HG02623 (cell line): ENCODE results near the gene OPTN.
A peak's percentile ranks its signal among the peaks of the same experiment; 100 is the strongest.
"Not testable (repeated sequence)": the region's sequence is repeated elsewhere in the genome, so short reads cannot be mapped to it uniquely, and the experiment has no call there.

Experiments used
- ATAC-seq: cut with Tn5 transposase; IDR thresholded peaks from one replicate; pipeline ENCODE4 v1.9.1; 2021; ENCODE audit warnings: moderate library complexity; ENCODE audit not compliant: unreplicated experiment

Gene OPTN

DNA sequence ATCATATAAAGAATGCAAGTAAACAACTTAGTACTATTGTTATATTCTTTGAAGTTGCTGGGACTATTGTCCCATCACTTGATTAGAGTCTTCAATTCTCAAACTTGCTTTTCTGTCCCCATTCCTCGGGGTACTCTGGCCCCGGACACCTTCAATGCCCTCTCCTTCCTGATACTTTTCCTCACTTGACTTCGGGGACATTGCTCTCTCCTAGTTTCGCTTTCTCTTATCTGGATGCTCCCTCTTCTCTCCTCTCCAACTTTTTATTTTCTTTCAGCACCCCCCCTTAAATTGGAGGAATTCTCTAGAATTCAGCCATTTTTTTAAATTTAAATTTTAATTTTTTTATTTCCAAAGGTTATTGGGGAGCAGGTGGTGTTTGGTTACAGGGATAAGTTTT is 10.6 kb upstream of the OPTN start:
- ATAC-seq: no peak

DNA sequence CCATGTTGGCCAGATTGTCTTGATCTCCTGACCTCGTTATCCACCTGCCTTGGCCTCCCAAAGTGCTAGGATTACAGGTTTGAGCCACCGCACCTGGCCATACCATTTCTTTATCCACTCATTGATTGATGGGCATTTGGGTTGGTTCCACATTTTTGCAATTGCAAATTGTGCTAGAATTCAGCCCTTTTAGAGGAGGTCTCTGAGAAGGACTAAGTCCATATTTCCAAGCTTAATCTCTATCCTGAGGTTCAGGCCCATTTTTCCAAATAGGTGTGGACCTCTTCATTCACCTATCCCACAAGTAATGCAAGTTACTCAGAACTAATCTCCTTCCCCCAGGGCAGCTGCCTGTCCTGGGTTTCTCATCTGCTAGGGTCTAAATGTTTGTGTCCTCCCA is 9.7 kb upstream of the OPTN start:
- no peak for ATAC-seq

DNA sequence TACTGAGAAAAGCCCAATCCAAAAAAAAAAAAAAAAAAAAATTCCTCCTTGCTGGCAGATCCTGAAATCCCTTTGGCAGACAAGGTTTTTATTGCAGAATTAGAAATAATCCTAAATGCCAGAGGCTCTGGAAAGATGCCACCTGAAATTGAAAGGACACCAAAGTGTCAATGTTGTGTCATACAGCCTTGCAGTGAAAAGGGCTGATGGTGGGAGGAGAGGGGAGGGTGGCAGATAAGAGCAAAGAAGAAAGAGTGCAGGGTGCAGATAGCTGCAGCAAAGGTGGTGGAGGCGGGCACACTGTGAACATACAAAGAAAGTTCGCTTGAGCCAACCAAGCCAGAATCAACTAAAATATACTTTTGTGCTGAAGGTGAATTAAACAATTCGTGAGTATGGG is 8.2 kb upstream of the OPTN start:
- ATAC-seq: no peak

DNA sequence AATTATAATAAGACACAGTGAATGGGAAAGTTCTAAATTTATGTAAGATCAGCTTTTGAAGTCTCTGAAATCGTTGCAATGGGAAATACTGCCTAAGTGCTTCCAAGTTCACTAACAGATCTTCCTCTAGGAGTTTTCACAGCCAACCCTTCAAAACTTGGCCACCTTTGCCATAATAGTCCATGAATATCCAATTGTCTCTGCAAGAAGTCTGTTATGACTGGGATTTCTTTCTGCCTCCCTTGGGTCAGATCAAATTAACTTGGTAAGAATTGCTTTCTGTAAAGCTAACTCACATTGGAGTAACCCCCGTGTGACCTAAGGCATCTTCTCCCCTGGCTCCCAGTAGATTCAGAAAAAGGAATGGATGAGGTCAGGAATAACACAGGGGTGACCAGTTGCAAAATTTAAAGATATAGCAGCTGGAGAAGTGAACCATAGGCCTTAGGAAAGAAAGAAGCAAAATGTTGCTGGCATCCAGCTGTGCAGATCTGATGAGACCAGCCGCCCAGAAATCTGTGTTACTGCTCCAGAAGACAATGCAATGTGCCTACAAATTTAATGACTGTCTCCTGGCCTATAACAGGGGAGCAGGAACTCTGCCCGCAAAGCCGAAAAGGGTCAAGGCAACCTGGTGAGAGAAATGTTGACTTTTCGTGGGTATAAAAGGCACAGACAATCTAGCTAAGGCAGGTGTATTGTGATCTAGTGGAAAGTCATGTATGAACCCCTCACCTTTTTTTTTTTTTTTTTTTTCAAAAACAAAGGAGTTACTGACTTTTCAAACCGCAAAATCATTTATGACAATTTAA is 7.5 kb upstream of the OPTN start:
- no peak for ATAC-seq

DNA sequence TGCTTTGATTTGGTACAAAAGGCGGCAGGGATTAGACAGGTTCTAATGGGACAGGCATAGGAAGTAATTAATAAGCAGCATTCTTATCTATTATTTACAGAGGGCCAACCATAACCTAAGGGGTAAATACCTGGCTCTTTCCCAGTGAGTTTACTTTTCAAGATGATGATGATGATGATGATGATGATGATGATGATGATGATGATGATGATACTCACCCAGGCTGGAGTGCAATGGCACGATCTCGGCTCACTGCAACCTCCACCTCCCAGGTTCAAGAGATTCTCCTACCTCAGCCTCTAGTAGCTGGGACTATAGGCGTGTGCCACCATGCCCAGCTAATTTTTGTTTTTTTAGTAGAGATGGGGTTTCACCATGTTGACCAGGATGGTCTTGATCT is 5.9 kb upstream of the OPTN start:
- ATAC-seq: not testable (repeated sequence)

DNA sequence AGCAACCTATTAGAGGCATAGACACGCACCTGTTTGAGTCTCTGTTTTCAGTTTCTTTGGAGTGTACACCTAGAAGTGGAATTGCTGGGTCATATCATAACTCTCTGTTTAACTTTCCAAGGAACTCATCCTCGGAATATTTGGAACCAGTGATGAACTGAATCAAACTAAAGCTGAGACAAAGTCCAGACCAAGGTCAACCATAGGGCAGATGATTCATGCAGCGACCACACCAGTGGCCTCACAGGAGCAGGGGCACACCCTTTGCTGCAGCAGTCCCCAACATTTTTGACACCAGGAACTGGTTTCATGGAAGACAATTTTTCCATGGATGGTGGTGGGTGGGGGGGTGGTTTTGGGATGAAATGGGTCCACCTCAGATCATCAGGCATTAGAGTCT is 4.9 kb upstream of the OPTN start:
- ATAC-seq: no peak

DNA sequence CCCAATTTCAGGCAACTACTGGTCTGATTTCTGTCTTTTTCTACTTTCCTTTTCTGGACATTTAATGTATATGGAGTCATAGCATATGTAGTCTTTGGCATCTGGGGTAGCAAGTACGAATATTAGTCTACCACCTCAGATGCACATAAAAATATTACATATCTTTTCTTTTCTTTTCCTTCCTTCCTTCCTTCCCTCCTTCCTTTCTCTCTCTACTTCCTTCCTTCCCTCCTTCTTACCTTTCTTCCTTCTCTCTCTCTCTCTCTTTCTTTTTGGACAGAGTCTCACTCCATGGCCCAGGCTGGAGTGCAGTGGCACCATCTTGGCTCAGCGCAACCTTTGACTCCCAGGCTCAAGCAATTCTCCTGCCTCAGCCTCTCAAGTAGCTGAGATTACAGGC is 4.0 kb upstream of the OPTN start:
- ATAC-seq: no peak

DNA sequence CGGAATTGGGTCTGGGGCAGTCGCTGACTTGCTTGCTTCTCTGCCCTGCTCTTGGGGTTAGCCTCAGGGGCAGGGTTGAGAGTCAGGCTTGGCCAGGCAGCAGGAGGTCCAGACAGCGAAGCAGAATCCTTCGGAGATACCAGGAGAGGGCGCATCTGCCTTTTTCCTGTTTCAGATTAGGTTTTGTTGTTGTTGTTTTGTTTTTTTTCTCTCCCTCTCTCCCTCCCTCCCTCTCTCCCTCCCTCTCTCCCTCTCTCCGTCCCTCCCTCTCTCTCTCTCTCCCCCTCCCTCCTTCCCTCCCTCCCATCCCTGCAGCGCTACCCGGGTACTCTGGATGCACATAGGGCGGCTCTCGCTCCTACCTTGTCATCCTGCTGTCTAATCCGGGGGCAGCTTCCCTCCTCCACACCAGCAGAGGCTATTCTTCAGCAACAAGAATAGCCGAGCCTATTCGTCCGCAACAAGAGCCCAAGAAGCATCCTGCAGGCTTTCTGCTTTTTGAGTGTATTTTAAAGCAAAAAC is 758 bp upstream of the OPTN start:
- ATAC-seq: peak; percentile 34

DNA sequence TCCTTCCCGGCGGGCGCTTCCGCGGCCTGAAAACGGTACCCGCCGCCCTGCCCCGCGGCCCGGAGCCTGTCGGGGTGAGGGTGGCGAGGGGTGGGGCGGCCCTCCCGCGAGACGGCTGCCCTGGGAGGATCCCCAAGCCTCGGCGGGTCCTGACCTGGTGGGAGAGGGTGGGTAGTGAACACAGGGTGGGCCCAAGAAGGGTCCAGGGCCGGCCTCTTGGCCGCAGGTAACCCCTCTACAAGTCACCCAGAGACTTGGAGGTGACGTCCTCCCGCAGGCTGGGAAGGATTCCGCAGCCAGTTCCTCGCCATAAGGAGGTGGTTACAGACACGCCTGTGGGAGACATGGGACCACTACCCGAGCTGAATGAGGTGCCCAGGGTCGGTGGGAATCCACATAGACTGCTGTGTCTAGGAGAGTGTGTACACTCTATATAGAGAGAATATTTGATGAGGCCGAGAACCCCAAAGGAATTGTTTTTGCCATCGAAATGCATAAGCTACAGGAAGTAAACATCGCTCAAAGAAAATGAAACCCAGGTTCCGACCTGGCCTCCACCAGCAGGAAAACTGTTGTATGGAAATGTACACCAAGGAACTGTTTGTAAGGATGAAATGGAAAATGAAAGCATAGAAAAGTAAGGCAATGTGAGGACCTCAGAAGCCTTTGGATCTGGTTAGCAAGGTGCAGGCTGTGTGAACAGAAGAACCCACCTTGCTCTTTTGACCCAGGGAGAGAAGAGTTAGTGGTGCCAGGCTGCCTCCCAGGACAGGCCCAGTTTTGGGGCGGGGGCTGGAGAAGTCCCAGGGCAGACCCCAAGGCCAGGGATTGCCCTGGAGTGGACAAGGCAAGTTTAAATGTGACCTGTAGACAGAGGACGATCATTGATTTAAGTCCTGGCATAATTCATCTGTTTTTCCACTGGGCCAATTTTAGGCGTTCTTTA is 659 bp downstream of the OPTN start:
- peak; percentile 27 for ATAC-seq

DNA sequence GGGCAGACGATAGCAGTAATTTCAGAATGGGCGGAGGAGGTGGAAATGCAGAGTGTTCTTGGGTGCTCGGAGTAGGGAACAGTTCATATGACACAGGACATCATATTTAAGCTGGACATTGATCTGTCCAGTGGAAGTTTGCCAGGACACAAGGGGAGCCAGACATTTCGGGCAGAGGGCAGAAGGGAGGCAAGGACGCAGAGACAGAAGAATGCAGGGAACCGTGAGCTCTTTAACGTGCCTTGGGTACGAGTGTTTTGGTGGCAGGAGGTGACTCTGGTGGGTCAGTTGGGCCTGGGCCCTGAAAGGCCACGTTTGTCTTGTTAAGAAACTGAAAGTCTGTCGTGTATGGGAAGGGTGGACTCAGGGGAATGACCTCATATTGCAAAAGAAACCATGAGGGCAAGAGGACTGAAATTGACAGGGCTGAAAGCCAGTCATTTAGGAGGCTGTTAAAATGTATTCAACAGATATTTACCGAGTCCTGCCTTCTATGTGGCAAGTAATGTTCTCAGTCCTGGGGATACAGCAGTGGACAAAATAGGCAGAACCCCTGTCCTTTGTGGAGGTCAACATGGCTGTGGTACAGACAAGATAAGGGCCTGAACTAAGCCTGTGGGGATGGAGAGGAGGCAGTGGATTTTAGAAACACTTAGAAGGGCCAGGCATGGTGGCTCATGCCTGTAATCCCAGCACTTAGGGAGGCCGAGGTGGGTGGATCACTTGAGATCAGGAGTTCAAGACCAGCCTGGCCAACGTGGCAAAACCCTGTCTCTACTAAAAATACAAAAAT is 2.2 kb downstream of the OPTN start:
- no peak for ATAC-seq

DNA sequence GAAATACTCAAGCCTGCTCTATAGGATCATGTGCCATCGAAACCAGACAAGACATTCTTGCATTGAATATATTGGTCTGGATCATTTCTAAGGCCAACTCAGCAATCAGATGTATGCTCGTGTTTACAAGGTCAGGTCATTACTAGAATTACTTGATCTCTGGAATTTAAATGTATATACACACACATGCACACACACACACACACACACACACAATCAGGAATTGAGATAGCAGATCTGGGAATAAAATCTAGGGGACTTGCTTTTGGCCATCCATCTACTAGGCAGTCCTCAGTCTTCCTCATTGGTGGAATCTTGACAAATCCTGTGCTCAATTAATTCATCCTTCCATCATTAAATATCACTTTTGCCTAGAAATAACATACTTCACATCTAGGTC is 3.6 kb downstream of the OPTN start:
- no peak for ATAC-seq

DNA sequence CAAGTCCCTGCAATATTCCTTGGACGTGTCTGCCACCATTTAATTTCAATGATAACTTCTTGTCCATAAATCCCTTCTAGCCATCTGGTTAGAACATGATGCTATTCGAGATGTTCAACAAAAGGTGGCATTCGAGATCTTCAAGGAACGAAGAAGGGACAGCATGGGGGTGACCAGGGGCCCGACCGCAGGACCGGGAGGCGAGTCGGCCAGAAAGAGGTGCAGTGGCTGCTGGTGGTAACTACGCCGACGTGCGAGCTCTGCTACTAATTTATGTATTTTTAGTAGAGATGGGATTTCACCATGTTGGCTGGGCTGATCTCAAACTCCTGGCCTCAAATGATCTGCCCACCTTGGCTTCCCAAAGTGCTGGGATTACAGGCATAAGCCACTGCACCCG is 4.7 kb downstream of the OPTN start:
- no peak for ATAC-seq

DNA sequence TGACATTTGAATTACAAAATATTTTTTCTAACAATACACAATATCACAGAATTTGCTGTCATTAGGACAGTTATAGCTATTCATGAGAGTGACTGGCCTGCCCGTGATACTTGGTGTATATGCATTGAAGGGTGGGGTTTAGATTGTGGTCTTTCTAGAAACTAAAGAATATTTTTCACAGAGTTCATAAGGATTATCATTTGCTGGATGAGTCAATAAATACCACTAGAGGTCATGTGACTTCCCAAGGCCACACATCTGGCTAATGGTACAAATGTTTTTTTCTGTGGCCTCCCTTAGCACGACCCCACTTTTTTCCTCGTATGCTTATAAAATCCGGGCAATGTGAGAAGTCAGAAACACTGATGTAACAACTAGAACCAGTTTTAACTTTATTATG is 5.2 kb downstream of the OPTN start:
- no peak for ATAC-seq

DNA sequence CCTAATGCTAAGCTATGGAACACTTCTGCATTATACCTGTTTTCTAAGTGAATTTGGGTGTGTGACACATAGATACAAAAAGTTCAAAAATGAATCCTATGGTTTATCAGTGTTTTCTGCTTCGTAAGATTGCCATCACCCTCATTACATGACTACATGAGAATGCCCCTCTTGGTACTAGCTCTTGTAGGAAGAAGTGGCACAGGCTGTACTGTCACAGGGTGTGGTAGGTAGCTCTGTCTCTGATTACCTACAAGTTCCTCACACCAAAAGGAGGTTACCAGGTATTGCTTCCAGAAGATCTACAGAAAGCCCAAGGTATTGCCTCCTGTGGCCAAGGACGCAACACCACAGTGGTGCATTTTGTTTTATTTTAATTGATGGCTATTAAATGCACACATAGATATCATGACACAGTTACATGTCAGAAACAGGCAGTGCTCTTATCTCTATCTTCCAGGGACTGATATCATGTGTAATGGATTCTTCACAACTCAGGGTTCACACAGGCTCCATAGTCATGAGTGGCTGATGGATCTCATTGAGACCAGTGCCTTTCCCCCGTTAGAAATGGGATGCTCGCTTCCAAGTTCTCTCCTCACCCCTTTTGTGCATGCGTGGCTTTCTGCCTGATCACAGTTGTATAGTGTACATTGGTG is 6.6 kb downstream of the OPTN start:
- ATAC-seq: no peak

DNA sequence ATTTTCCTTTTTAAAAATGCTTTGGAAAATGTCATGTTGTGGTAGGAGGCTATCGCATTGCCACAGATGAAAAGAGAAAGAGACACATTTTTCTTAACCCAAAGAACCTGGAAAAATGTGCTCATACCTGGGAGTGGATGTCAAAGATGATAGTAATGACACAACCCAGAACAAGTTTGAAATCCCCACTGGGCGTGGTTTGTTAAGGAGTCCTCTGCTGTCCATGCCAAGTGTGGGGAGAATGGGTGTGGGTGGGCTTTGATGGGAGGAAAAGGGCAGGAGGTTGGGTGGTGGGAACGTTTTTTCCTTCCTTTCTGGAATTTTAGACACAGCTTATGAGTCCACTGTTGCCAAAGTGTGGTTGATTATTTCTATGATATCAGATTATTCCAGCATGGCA is 10.9 kb downstream of the OPTN start:
- ATAC-seq: no peak

DNA sequence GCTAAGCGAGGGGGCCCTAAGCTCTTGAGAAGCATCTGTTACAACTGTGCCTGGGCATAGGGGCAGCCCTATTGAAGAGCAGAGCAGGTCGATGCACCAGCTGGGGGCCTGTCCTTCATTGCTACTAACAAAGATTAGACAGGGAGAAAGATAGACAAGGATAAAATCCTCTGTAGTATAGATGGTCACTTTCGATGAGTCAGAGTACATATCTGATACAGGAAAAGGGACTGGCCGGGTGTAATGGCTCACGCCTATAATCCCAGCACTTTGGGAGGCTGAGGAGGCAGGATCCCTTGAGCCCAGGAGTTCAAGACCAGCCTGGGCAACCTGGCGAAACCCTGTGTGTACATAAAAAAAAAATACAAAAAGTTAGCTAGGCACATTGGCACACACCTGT is 13.6 kb downstream of the OPTN start:
- no peak for ATAC-seq

DNA sequence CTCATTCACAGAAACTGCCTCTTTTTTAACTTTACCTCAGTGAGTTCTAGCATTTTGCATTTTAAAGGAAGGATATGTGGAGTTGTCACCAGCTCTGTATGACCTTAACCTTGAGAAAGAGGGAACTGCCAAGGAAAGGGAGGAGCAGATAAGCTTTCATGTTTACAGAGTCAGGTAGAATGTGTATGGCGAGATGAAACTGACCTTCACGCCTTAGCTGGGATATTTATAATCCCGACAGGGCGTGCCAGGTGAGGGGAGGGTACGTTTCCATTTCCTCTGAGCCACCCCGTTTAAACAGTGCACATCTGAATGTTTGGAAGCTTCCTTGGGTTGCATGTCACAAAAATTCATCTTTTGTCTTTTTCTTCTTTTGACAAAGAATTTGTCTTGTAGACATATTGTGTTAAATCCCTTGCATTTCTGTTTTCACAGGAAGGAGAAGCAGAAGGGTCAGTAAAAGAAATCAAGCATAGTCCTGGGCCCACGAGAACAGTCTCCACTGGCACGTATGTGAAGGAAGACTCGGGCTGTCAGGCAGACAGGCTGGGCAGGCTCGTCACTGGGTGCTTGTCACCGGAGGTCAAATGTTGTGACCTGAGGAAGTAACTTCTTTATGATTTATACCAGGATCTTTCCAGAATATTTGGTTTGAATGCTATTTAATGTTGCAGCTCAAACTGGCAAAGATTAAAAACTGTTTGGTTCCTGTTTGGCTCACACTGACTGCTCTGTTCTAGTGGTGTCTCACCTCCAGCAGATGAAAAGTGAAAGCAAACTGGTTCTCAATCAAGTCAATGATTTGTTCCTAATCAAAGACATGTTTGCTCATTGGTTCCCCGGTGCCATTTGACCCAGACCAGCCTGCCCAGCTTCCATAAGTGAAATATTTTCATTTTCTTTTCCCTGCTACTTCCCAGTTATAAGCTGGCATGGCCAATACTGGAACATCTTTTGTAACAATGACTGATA is 16.2 kb downstream of the OPTN start:
- ATAC-seq: no peak

DNA sequence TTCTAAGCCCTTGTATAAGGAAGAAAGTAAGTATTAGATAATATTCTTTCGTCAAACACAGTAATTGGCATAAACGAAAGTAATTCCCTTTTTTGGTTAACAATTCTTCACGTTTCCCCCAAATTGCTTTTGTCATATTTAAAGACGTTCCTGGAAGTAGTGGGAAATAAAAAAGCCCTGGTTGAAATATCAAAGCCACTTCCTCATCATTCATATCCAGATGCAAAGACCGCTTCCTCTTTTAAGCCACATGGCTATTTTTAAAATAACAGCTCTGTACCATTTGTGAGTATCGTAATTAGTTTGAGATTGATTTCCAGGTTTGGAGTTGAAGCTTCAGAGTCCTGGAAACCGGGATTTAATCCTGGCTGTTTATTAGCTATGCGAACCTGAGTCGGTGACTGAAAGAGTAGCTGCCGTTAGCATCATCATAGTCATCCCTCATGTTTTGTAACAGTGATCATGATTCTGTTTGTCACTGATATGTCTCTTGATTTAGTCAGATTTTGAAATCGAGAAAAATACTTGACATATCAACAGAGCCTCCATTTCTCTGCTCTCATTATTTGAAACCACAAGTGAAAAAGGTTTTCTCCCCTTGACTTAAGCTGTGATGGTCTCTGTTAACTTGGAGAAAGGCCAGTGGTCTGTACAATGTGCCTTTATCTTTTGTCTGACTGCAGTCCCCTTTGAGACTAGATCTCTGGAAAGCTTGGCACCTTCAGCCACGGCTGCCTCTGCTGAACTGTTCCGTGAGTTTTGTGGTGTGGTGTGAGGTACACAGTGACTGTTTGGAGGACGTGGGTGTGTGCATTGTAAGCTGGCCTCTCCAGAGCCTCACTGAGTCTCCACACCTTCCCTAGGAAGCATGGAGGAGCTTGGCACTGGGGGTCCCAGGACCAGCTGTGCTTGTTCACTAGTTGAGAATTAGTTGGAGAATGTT is 18.1 kb downstream of the OPTN start:
- ATAC-seq: no peak
